Stimulated activated CD4-positive, alpha-beta T cell treated with anti-CD3 and anti-CD28 coated beads, Interleukin-15, amount 100 ng/mL, for 48 hours (primary cell): ENCODE results near the gene SRRM4.
"Not testable (repeated sequence)": the region's sequence is repeated elsewhere in the genome, so short reads cannot be mapped to it uniquely, and the experiment has no call there.

Experiments
- DNase-seq, 2 donors: peaks; one replicate each; pipeline ENCODE4 v3.0.0-alpha.2; 2020; ENCODE audit warnings: low read depth in 2 of 2

The SRRM4 gene

GRCh38 chr12:118981285-118982211 is at the start of gene SRRM4:
Gene SRRM4 (plus strand): TSS chr12:118981541. CDS start chr12:118981883, 342 bp downstream.
- DNase-seq: no peak

- DNase-seq: no peak
Measured at GRCh38 chr12:118946256-118946655, 35.1 kb upstream of the SRRM4 start.

GRCh38 chr12:118958520-118958919 is 22.8 kb upstream of the SRRM4 start:
- DNase-seq: no peak

GRCh38 chr12:118959348-118959747 is 22.0 kb upstream of the SRRM4 start:
- no peak for DNase-seq

- no peak for DNase-seq
Measured at GRCh38 chr12:118959985-118960560, 21.3 kb upstream of the SRRM4 start.

- no peak for DNase-seq
Measured at GRCh38 chr12:118960865-118961264, 20.5 kb upstream of the SRRM4 start.

- DNase-seq: no peak
Measured at GRCh38 chr12:118964988-118965387, 16.4 kb upstream of the SRRM4 start.

- no peak for DNase-seq
Measured at GRCh38 chr12:118970856-118971255, 10.5 kb upstream of the SRRM4 start.

- no peak for DNase-seq
Measured at GRCh38 chr12:118972982-118973381, 8.4 kb upstream of the SRRM4 start.

- DNase-seq: peak; percentile 0 to 2
Measured at GRCh38 chr12:118979763-118980406, 1.5 kb upstream of the SRRM4 start.

GRCh38 chr12:118980407-118981014 is 830 bp upstream of the SRRM4 start:
- no peak for DNase-seq

GRCh38 chr12:118982302-118982701 is 961 bp downstream of the SRRM4 start:
- no peak for DNase-seq

- no peak for DNase-seq
Measured at GRCh38 chr12:118982984-118983761, 1.8 kb downstream of the SRRM4 start.

- DNase-seq: no peak
Measured at GRCh38 chr12:118984161-118984943, 3.0 kb downstream of the SRRM4 start.

GRCh38 chr12:118986050-118986449 is 4.7 kb downstream of the SRRM4 start:
- DNase-seq: no peak

- DNase-seq: no peak
Measured at GRCh38 chr12:118999107-118999506, 17.8 kb downstream of the SRRM4 start.

GRCh38 chr12:119005085-119005484 is 23.7 kb downstream of the SRRM4 start:
- DNase-seq: no peak

GRCh38 chr12:119005913-119006312 is 24.6 kb downstream of the SRRM4 start:
- no peak for DNase-seq

GRCh38 chr12:119006746-119007145 is 25.4 kb downstream of the SRRM4 start:
- no peak for DNase-seq

- DNase-seq: not testable (repeated sequence)
Measured at GRCh38 chr12:119008273-119008672, 26.9 kb downstream of the SRRM4 start.
